ENCODE results near the gene TTC12. TPM values are rescaled to one million over a fixed set of nuclear protein-coding genes. Genes with fewer than 3 reads are reported as not detected.

Gene TTC12
- total and polyA plus RNA-seq, 2 donors (not counting 1 experiment from before 2014, with no cell fraction given) = 9.0 to 47.3 TPM

DNA sequence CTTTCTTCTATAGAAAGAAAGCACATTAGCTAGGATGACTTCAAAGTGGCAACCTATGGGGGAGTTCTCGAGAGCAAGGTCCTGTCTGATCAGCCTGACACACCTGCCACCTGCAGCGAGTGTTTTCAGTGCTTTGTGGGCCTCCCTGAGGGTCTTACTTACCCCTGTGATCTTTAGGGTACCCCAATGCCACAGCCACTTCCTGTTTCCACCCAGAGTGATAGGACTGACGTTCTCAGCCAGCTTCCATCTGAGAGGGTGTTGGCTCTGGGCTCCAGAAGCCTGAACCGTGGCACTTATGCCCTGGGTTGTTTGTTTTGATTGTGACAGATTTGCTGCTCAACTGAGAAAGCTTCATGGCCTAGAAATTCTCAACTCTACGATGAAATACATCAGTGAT, 51.5 kb downstream of the TTC12 start:
- H3K4me3 ChIP-seq (ENCODE audit: control extremely low read depth in 1 of 5, extremely low read depth in 1 of 5, insufficient read depth in 1 of 5, low read depth in 2 of 5, low read length in 4 of 5) = no peak overlapping the region
- DNase-seq (no peak), ATAC-seq (ENCODE audit: low read depth) (no peak)
- H2AFZ ChIP-seq (ENCODE audit: insufficient read depth, low read depth, low read length, poor library complexity, severe bottlenecking) = no peak overlapping the region
- Mint-ChIP-seq H3K27ac (no peak overlapping the region), H3K4me3 (no peak overlapping the region), H3K27me3 (no peaks in the 10 kb centered on the region), H3K4me1 (no peaks in the 10 kb centered on the region), H3K9me3 (ENCODE audit: insufficient read depth) (no peaks in the 10 kb centered on the region)
- H3K36me3 ChIP-seq (replicated peaks in 1 of 2; ENCODE audit: control extremely low read depth in 1 of 2, control insufficient read depth in 1 of 2, extremely low read depth in 1 of 2, insufficient read depth in 2 of 2, low read length in 1 of 2) = peaks cover 0 to 56% of the 10 kb centered on the region in 2 experiments
- no peaks in the 10 kb centered on the region for H4K20me1 ChIP-seq (ENCODE audit: control insufficient read depth, insufficient read depth, low read length, poor library complexity, severe bottlenecking)
- TF ChIP-seq EZH2 (IDR thresholded peaks at IDR 0.05; ENCODE audit: borderline replicate concordance, insufficient read depth, low read depth, low read length, poor library complexity, severe bottlenecking) = no peak
- TF ChIP-seq, protein P1, sequence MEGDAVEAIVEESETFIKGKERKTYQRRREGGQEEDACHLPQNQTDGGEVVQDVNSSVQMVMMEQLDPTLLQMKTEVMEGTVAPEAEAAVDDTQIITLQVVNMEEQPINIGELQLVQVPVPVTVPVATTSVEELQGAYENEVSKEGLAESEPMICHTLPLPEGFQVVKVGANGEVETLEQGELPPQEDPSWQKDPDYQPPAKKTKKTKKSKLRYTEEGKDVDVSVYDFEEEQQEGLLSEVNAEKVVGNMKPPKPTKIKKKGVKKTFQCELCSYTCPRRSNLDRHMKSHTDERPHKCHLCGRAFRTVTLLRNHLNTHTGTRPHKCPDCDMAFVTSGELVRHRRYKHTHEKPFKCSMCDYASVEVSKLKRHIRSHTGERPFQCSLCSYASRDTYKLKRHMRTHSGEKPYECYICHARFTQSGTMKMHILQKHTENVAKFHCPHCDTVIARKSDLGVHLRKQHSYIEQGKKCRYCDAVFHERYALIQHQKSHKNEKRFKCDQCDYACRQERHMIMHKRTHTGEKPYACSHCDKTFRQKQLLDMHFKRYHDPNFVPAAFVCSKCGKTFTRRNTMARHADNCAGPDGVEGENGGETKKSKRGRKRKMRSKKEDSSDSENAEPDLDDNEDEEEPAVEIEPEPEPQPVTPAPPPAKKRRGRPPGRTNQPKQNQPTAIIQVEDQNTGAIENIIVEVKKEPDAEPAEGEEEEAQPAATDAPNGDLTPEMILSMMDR (IDR thresholded peaks at IDR 0.05) = no peak
- no peak overlapping the region for H3K27ac ChIP-seq (ENCODE audit: low read length in 2 of 2)
- 74% methylated on average over 4 of the region's 5 CpGs for WGBS (ENCODE audit: insufficient coverage)
- ChIA-PET POLR2A (no interaction called here), CTCF (no interaction called here)
- no peaks in the 10 kb centered on the region for H3K4me1 ChIP-seq (ENCODE audit: control insufficient read depth in 2 of 2, insufficient read depth in 2 of 2, low read length in 2 of 2)
- no peaks in the 10 kb centered on the region for H3K9me3 ChIP-seq (ENCODE audit: control extremely low read depth in 1 of 3, control insufficient read depth in 2 of 3, insufficient read depth in 1 of 3, low read length in 2 of 3)
- no peaks in the 10 kb centered on the region for H3K79me2 ChIP-seq (ENCODE audit: control insufficient read depth, insufficient read depth, low read length)
- intact Hi-C loops (cut with micrococcal nuclease) = no loop called here
- no peak overlapping the region for H3K4me2 ChIP-seq (replicated peaks; ENCODE audit: low read depth, low read length, poor library complexity, severe bottlenecking)
- H3K9ac ChIP-seq (ENCODE audit: low read length) = no peak overlapping the region
- no peaks in the 10 kb centered on the region for H3K27me3 ChIP-seq (replicated peaks in 1 of 4; ENCODE audit: control extremely low read depth in 1 of 4, control insufficient read depth in 3 of 4, insufficient read depth in 4 of 4, low read length in 3 of 4)

DNA sequence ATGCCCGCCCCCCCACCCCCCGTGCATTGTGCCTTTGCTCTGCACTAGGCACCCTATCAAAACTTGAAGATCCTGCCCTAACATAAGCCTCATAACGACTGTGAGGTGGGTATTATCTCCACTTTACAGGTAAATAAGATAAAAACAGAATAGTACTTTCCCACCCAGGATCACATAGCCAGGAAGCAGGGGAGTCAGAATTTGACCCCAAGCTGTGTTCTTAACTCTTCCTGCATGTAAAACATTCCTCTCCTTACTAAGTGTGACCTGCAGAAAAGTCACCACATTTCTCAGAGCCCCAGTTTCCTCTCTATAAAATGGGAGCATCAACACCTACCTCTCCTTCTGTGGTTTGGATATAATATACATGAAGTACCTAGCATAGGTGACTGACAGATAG, 55.0 kb downstream of the TTC12 start:
- Histone ChIP-seq H3K9ac (ENCODE audit: low read length) (no peak overlapping the region), H4K20me1 (ENCODE audit: control insufficient read depth, insufficient read depth, low read length, poor library complexity, severe bottlenecking) (no peaks in the 10 kb centered on the region), H3K36me3 (replicated peaks in 1 of 2; ENCODE audit: control extremely low read depth in 1 of 2, control insufficient read depth in 1 of 2, extremely low read depth in 1 of 2, insufficient read depth in 2 of 2, low read length in 1 of 2) (peaks cover 0 to 32% of the 10 kb centered on the region in 2 experiments), H3K27ac (ENCODE audit: low read length in 2 of 2) (no peak overlapping the region), H3K79me2 (ENCODE audit: control insufficient read depth, insufficient read depth, low read length) (no peaks in the 10 kb centered on the region), H3K9me3 (ENCODE audit: control extremely low read depth in 1 of 3, control insufficient read depth in 2 of 3, insufficient read depth in 1 of 3, low read length in 2 of 3) (no peaks in the 10 kb centered on the region), H3K4me1 (ENCODE audit: control insufficient read depth in 2 of 2, insufficient read depth in 2 of 2, low read length in 2 of 2) (no peaks in the 10 kb centered on the region), H3K4me2 (replicated peaks; ENCODE audit: low read depth, low read length, poor library complexity, severe bottlenecking) (no peak overlapping the region), H2AFZ (ENCODE audit: insufficient read depth, low read depth, low read length, poor library complexity, severe bottlenecking) (no peak overlapping the region), H3K27me3 (replicated peaks in 1 of 4; ENCODE audit: control extremely low read depth in 1 of 4, control insufficient read depth in 3 of 4, insufficient read depth in 4 of 4, low read length in 3 of 4) (no peaks in the 10 kb centered on the region), H3K4me3 (ENCODE audit: control extremely low read depth in 1 of 5, extremely low read depth in 1 of 5, insufficient read depth in 1 of 5, low read depth in 2 of 5, low read length in 4 of 5) (no peak overlapping the region)
- CTCF ChIA-PET = no interaction called here
- H3K9me3 Mint-ChIP-seq (ENCODE audit: insufficient read depth) = no peaks in the 10 kb centered on the region
- H3K4me1 Mint-ChIP-seq = no peaks in the 10 kb centered on the region
- intact Hi-C loops (cut with micrococcal nuclease) = no loop called here
- DNase-seq = no peak
- no peaks in the 10 kb centered on the region for H3K27me3 Mint-ChIP-seq
- no peak overlapping the region for H3K4me3 Mint-ChIP-seq
- no peak for TF ChIP-seq EZH2 (IDR thresholded peaks at IDR 0.05; ENCODE audit: borderline replicate concordance, insufficient read depth, low read depth, low read length, poor library complexity, severe bottlenecking)
- TF ChIP-seq, protein P1 (IDR thresholded peaks at IDR 0.05) = no peak
- no peak for ATAC-seq (ENCODE audit: low read depth)
- WGBS (ENCODE audit: insufficient coverage) = no CpG with 5 or more reads among the region's 3 CpGs
- POLR2A ChIA-PET = no interaction called here
- no peak overlapping the region for H3K27ac Mint-ChIP-seq

Data from B cell (primary cell).